K562 (cell line): ENCODE data around the gene DLG4. TPM values are rescaled to one million over a fixed set of nuclear protein-coding genes. Genes with fewer than 3 reads are reported as not detected.
A peak's percentile ranks its signal among the peaks of the same experiment; 100 is the strongest.

ENCODE experiments used
- ARID3B ChIP-seq: fragments of 250-450 bp; sonication (Bioruptor Pico); IDR thresholded peaks from 2 replicates; pipeline ENCODE4 v1.4.0; 2020; ENCODE audit warnings: borderline replicate concordance
- EHMT2 ChIP-seq: fragments of 450-650 bp; IDR thresholded peaks from 2 replicates; pipeline ENCODE4 v1.6.1; 2018; ENCODE audit warnings: antibody characterized with exemption
- IFI16 ChIP-seq: fragments of 250-450 bp; sonication (Bioruptor Pico); IDR thresholded peaks from 2 replicates; pipeline ENCODE4 v2.1.2; 2022; ENCODE audit warnings: mild to moderate bottlenecking, inconsistent platforms
- ILF3 ChIP-seq: fragments of 450-650 bp; IDR thresholded peaks from 2 replicates; pipeline ENCODE4 v1.6.1; 2018; ENCODE audit warnings: antibody characterized with exemption, mild to moderate bottlenecking, moderate library complexity, borderline replicate concordance
- MTA2 ChIP-seq: fragments of 450-650 bp; IDR thresholded peaks from 2 replicates; pipeline ENCODE4 v1.6.1; 2016; ENCODE audit warnings: low read depth
- NRF1 ChIP-seq, 2 experiments: fragments of 450-650 bp; IDR thresholded peaks in 1 of 2; conservative IDR thresholded peaks in 1 of 2; 2 replicates each; pipeline ENCODE4 v1.6.1; 2014; ENCODE audit warnings: mild to moderate bottlenecking in 2 of 2
- PHB2 ChIP-seq: fragments of 450-650 bp; IDR thresholded peaks from 2 replicates; pipeline ENCODE4 v1.6.1; 2017; ENCODE audit warnings: low read depth
- RERE ChIP-seq: sonication (generic); formaldehyde crosslinking; IDR thresholded peaks from 2 replicates; pipeline ENCODE4 v1.8.0; 2023; ENCODE audit warnings: missing genetic modification reagents, mild to moderate bottlenecking, borderline replicate concordance
- SREBF2 ChIP-seq: sonication (generic); formaldehyde crosslinking; IDR thresholded peaks from 2 replicates; pipeline ENCODE4 v1.4.0; 2020; ENCODE audit warnings: mild to moderate bottlenecking, missing genetic modification reagents
- TRIM25 ChIP-seq: fragments of 450-650 bp; IDR thresholded peaks from 2 replicates; pipeline ENCODE4 v1.7.0; 2016; ENCODE audit warnings: borderline replicate concordance
- ZNF77 ChIP-seq: fragments of 250-450 bp; sonication (Bioruptor Pico); IDR thresholded peaks from 2 replicates; pipeline ENCODE4 v1.5.0; 2020
- polyA plus RNA-seq, 8 experiments: library from polyadenylated mRNA; depleted of rRNA in 4 of 8; stranded (reverse) in 5 of 8; unstranded in 3 of 8; fragments of >200 nt; fragmentation: Nextera tagmentation in 2 of 8; fragmentation: Illumina TruSeq in 1 of 8; extraction: Ambion mirVana in 2 of 8; extraction: Trizol in 1 of 8; gene quantifications; 2 replicates each; pipeline versions ENCODE4 v1.2.1 to v1.2.3, GENCODE V29; 2011 to 2014; ENCODE audit warnings: inconsistent platforms in 1 of 8, missing spikeins in 1 of 8
- total RNA-seq, 7 experiments: library from RNA; depleted of rRNA in 6 of 7; stranded (reverse); fragments of >200 nt in 6 of 7; fragmentation: Illumina TruSeq in 2 of 7; extraction: Trizol in 2 of 7; gene quantifications; 2 replicates each; pipeline versions ENCODE4 v1.2.1 to v1.2.3, GENCODE V29; 2011 to 2021; ENCODE audit warnings: low replicate concordance in 1 of 7
- TF ChIP-seq, protein P1 (sequence below): fragments of 200-800 bp; sonication (Bioruptor generic); IDR thresholded peaks from 2 replicates; pipeline ENCODE4 v1.6.1; 2016; ENCODE audit warnings: missing genetic modification characterization, missing compliant biosample characterization

DLG4 gene
- total and polyA plus RNA-seq, 9 of the 15 experiments (the other 6 are each of a cell fraction or from before 2014, with no cell fraction given) = 0.03 to 12.0 (median 4.1) TPM

- 0 out of 2 replicates have a peak, but pooled peaks have one; percentile 43 for TF ChIP-seq ILF3
- no peak for TF ChIP-seq TRIM25
- TF ChIP-seq IFI16 (CRISPR knock-in tag) = no peak
- TF ChIP-seq RERE (CRISPR knock-in tag) = no peak
- no peak for TF ChIP-seq EHMT2
- no peak for TF ChIP-seq ARID3B (CRISPR knock-in tag)
- no peak for TF ChIP-seq SREBF2 (CRISPR knock-in tag)
- no peak for TF ChIP-seq MTA2
- TF ChIP-seq ZNF77 = no peak
- TF ChIP-seq, protein P1, sequence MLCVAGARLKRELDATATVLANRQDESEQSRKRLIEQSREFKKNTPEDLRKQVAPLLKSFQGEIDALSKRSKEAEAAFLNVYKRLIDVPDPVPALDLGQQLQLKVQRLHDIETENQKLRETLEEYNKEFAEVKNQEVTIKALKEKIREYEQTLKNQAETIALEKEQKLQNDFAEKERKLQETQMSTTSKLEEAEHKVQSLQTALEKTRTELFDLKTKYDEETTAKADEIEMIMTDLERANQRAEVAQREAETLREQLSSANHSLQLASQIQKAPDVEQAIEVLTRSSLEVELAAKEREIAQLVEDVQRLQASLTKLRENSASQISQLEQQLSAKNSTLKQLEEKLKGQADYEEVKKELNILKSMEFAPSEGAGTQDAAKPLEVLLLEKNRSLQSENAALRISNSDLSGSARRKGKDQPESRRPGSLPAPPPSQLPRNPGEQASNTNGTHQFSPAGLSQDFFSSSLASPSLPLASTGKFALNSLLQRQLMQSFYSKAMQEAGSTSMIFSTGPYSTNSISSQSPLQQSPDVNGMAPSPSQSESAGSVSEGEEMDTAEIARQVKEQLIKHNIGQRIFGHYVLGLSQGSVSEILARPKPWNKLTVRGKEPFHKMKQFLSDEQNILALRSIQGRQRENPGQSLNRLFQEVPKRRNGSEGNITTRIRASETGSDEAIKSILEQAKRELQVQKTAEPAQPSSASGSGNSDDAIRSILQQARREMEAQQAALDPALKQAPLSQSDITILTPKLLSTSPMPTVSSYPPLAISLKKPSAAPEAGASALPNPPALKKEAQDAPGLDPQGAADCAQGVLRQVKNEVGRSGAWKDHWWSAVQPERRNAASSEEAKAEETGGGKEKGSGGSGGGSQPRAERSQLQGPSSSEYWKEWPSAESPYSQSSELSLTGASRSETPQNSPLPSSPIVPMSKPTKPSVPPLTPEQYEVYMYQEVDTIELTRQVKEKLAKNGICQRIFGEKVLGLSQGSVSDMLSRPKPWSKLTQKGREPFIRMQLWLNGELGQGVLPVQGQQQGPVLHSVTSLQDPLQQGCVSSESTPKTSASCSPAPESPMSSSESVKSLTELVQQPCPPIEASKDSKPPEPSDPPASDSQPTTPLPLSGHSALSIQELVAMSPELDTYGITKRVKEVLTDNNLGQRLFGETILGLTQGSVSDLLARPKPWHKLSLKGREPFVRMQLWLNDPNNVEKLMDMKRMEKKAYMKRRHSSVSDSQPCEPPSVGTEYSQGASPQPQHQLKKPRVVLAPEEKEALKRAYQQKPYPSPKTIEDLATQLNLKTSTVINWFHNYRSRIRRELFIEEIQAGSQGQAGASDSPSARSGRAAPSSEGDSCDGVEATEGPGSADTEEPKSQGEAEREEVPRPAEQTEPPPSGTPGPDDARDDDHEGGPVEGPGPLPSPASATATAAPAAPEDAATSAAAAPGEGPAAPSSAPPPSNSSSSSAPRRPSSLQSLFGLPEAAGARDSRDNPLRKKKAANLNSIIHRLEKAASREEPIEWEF (CRISPR knock-in tag) = no peak
- no peak for TF ChIP-seq PHB2
- no peak for TF ChIP-seq NRF1 (conservative IDR thresholded peaks at IDR 0.05 in 1 of 2, IDR thresholded peaks at IDR 0.05 in 1 of 2)
These were observed 32.8 kb upstream of the DLG4 start, which contains the start of gene ELP5 (continued) for GRCh38 chr17:7252176-7253043.
